Glomerular visceral epithelial cell (primary cell): Measurements from ENCODE around the gene HDAC10.

Experiments
- DNase-seq: peaks from one replicate; pipeline ENCODE4 v3.0.0-alpha.2; 2016; ENCODE audit errors: extremely low spot score

HDAC10 gene

GRCh38 chr22:50257041-50257440, 6.0 kb upstream of the HDAC10 start:
- no peak for DNase-seq

GRCh38 chr22:50256258-50256862, 5.3 kb upstream of the HDAC10 start:
- DNase-seq = no peak

- DNase-seq = no peak
Observed at GRCh38 chr22:50255607-50256006, 4.5 kb upstream of the HDAC10 start.

- no peak for DNase-seq
Observed at GRCh38 chr22:50255099-50255498, 4.0 kb upstream of the HDAC10 start.

- no peak for DNase-seq
Observed at GRCh38 chr22:50253941-50254340, 2.9 kb upstream of the HDAC10 start.

- no peak for DNase-seq
Observed at GRCh38 chr22:50253046-50253915, 2.2 kb upstream of the HDAC10 start.

GRCh38 chr22:50252082-50253045, 1.3 kb upstream of the HDAC10 start:
- DNase-seq = peak; percentile 59

GRCh38 chr22:50251477-50252081, 514 bp upstream of the HDAC10 start:
- no peak for DNase-seq

GRCh38 chr22:50250249-50250554, 863 bp downstream of the HDAC10 start:
- no peak for DNase-seq

- DNase-seq = no peak
Observed at GRCh38 chr22:50249341-50250248, 1.5 kb downstream of the HDAC10 start.

GRCh38 chr22:50248196-50249081, 2.6 kb downstream of the HDAC10 start:
- no peak for DNase-seq

GRCh38 chr22:50247748-50248147, 3.3 kb downstream of the HDAC10 start:
- DNase-seq = no peak

- DNase-seq = no peak
Observed at GRCh38 chr22:50246242-50247175, 4.6 kb downstream of the HDAC10 start.

GRCh38 chr22:50245214-50246072, 5.6 kb downstream of the HDAC10 start:
- peak; percentile 31 for DNase-seq

GRCh38 chr22:50244420-50245213, 6.4 kb downstream of the HDAC10 start, which contains the start of gene TUBGCP6:
Gene TUBGCP6, minus strand, starts transcription at chr22:50245023. Its CDS starts 564 bp downstream, at chr22:50244459.
- DNase-seq = peak; percentile 83

- DNase-seq = no peak
Observed at GRCh38 chr22:50243685-50244419, 7.2 kb downstream of the HDAC10 start.
